Activated CD4-positive, alpha-beta T cell treated with anti-CD3 and anti-CD28 coated beads, Interleukin-2, Interleukin-6, amounts not matched to agents 100 ng/mL and 50 ng/mL, durations not matched to agents 16 hours and 8 hours (primary cell): ENCODE data around the gene PRSS35.
A peak's percentile ranks its signal among the peaks of the same experiment; 100 is the strongest.
"Not testable (repeated sequence)": the region's sequence is repeated elsewhere in the genome, so short reads cannot be mapped to it uniquely, and the experiment has no call there.

Experiments
- DNase-seq: peaks from one replicate; pipeline ENCODE4 v3.0.0-alpha.2; 2020

Gene PRSS35

GRCh38 chr6:83518816-83519480, 6.6 kb downstream of the PRSS35 start:
- no peak for DNase-seq

GRCh38 chr6:83536034-83536646, 23.8 kb downstream of the PRSS35 start:
- DNase-seq: peak; percentile 59

- DNase-seq: no peak
Observed at GRCh38 chr6:83536647-83537589, 24.6 kb downstream of the PRSS35 start.

- no peak for DNase-seq
Observed at GRCh38 chr6:83539678-83540077, 27.3 kb downstream of the PRSS35 start.

- no peak for DNase-seq
Observed at GRCh38 chr6:83546636-83547035, 34.3 kb downstream of the PRSS35 start.

- not testable (repeated sequence) for DNase-seq
Observed at GRCh38 chr6:83550482-83550881, 38.1 kb downstream of the PRSS35 start.

GRCh38 chr6:83551748-83552147, 39.4 kb downstream of the PRSS35 start:
- not testable (repeated sequence) for DNase-seq

- no peak for DNase-seq
Observed at GRCh38 chr6:83556871-83557270, 44.5 kb downstream of the PRSS35 start.

- DNase-seq: no peak
Observed at GRCh38 chr6:83558975-83559374, 46.6 kb downstream of the PRSS35 start.

- DNase-seq: not testable (repeated sequence)
Observed at GRCh38 chr6:83571663-83572185, 59.4 kb downstream of the PRSS35 start.

GRCh38 chr6:83574783-83575182, 62.4 kb downstream of the PRSS35 start:
- DNase-seq: no peak
